Aorta (tissue), 5 donors: ENCODE data around the gene FSCN2. TPM values are rescaled to one million over a fixed set of nuclear protein-coding genes. Genes with fewer than 3 reads are reported as not detected.
A peak's percentile ranks its signal among the peaks of the same experiment; 100 is the strongest.

Experiments used
- ATAC-seq: fragments of 200-7000 bp; cut with Tn5 transposase; one replicate; pipeline ENCODE4 v1.9.1; 2022; ENCODE audit warnings: moderate library complexity; ENCODE audit not compliant: low FRiP score
- DNase-seq, 2 donors: peaks; one replicate each; pipeline ENCODE4 v3.0.0-alpha.2; 2020
- H3K27ac ChIP-seq, 2 donors: one replicate each; pipeline ENCODE4 v1.5.1; 2013; ENCODE audit warnings: low read length in 2 of 2, mild to moderate bottlenecking in 2 of 2, moderate library complexity in 2 of 2, control low read depth in 1 of 2, inconsistent platforms in 1 of 2, low read depth in 1 of 2
- H3K27me3 ChIP-seq, 2 donors: one replicate each; pipeline ENCODE4 v1.6.1; 2013; ENCODE audit warnings: control low read depth in 1 of 2, low read length in 1 of 2, mild to moderate bottlenecking in 1 of 2, moderate library complexity in 1 of 2; ENCODE audit not compliant: insufficient read depth in 2 of 2, control insufficient read depth in 1 of 2
- H3K36me3 ChIP-seq, 2 donors: one replicate each; pipeline ENCODE4 v1.6.1; 2013; ENCODE audit warnings: control low read depth in 1 of 2, low read length in 1 of 2, mild to moderate bottlenecking in 1 of 2; ENCODE audit not compliant: insufficient read depth in 2 of 2, control insufficient read depth in 1 of 2
- H3K4me1 ChIP-seq, 2 donors: one replicate each; pipeline ENCODE4 v1.6.1; 2013; ENCODE audit warnings: low read length in 2 of 2, control low read depth in 1 of 2, mild to moderate bottlenecking in 1 of 2, moderate library complexity in 1 of 2; ENCODE audit not compliant: insufficient read depth in 2 of 2, control insufficient read depth in 1 of 2
- H3K4me3 ChIP-seq, 2 donors: one replicate each; pipeline ENCODE4 v1.5.1; 2013; ENCODE audit warnings: low read length in 2 of 2, control low read depth in 1 of 2, mild to moderate bottlenecking in 1 of 2
- H3K9me3 ChIP-seq: one replicate; pipeline ENCODE4 v1.6.1; 2013; ENCODE audit warnings: mild to moderate bottlenecking, low read length; ENCODE audit not compliant: control insufficient read depth
- WGBS, 2 donors: extraction: QIAGEN DNeasy Blood & Tissue Kit; methylation state at CpG; one replicate each; pipeline ENCODE4 v1.1.7; 2013; 5-methylcytosine and 5-hydroxymethylcytosine counted together
- intact Hi-C, 2 donors: fragments of 100-400 bp; cut with DNase I; formaldehyde crosslinking; loops; one replicate each; pipeline versions ENCODE4 v1.14.2 to v1.15.0; 2022
- polyA plus RNA-seq, 2 donors: library from polyadenylated mRNA; stranded (reverse); fragments of 200-250 nt; gene quantifications; one replicate each; pipeline ENCODE4 v1.2.3, GENCODE V29; 2013
- total RNA-seq, 2 donors: library from RNA; stranded (reverse); fragmentation: NEBNext Ultra II Directional; extraction: Animal tissue kit (Norgen Biotek cat#: 25700); gene quantifications; one replicate each; pipeline ENCODE4 v1.2.1, GENCODE V29; 2021
- donor health status: healthy with polysubstance abuse.
- donor health status: Bipolar disorder and iron deficiency.
- donor health status: DM: no; HTN: no; CAD: no.
- donor health status: DM: no; HTN: no; CAD: no.
- donor health status: DM: yes; HTN: yes; CAD: no.

Gene FSCN2
- total and polyA plus RNA-seq, 4 donors = 1.0 to 3.1 (median 2.2) TPM

DNA sequence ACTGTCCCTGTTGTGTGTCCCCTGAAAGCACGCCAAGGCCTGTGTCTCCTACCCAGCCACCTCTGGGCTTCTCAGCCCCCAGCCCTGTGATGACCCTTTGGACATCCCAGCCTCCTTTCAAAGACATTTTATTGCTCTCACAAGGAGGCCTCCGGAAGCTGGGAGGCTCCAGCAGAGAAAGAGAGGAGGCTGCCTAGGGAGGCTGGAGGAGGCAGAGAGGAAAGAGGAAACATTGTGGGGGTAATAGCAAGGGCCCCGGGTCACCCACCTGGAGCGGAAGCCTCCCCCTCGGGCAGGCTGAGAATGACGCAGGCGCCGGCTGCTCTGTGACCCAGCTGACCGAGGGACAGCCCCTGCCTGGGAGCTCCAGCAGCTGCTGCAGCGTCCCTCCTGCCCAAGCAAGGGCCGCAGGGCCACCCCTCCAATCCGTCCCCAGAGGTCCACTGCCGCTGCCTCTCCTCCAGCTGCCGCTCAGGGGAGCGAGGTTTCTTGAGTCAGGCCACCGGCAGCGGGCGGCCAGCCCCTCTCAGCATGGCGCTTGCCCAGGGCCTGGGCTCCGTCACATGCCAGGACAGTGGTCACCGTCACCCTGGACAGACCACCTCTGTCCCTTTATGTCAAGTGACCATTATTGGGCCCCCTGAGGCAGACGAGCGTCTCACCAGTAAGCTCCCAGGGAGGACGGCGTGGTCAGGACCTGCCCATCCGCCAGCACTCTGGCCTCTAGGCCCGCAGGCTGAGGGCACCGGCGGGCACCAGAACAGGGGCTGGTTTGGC, 44.9 kb upstream of the FSCN2 start:
- ATAC-seq (no peak), DNase-seq (no peak)
- H3K27me3 ChIP-seq = peaks cover 0 to 2% of the 10 kb centered on the region in 2 donors
- intact Hi-C loops = loop anchor here in 1 of 2 donors (5.0 kb wide), 2 partner anchors 81 to 231 kb away; no protein-coding TSS in a partner anchor
- no peaks in the 10 kb centered on the region for H3K36me3 ChIP-seq
- H3K4me1 ChIP-seq = no peaks in the 10 kb centered on the region
- no peaks in the 10 kb centered on the region for H3K9me3 ChIP-seq
- WGBS, 2 donors = 87 to 88% methylated on average over 29 of the region's 29 CpGs
- no peak overlapping the region for H3K27ac ChIP-seq
- no peak overlapping the region for H3K4me3 ChIP-seq

DNA sequence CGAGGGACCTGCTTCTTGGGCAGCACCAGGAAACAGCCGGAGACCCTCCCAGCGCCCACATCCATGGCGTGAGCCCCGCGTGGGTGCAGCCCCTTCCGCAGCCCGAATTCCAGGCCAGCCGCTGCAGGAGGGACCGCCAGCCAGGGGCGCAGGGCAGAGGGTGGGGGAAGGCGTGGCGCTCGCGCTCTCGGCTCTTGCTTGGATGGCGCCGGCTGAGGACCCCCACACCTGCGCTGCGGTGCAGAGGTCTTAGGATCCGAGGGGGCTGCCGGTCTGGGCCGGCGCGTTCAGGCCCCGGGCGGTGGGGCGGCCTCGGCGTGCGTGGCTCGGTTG, 44.3 kb upstream of the FSCN2 start:
- Histone ChIP-seq H3K27ac (no peak overlapping the region), H3K4me1 (no peaks in the 10 kb centered on the region), H3K27me3 (peaks cover 0 to 2% of the 10 kb centered on the region in 2 donors), H3K9me3 (no peaks in the 10 kb centered on the region), H3K4me3 (no peak overlapping the region), H3K36me3 (no peaks in the 10 kb centered on the region)
- 29 to 38% methylated on average over 23 to 32 of the region's 32 CpGs for WGBS, 2 donors
- no peak for DNase-seq
- intact Hi-C loops = loop anchor here (1.0 to 5.0 kb wide), 4 partner anchors 82 to 232 kb away; partner anchors contain the start of gene SLC38A10 (in 1 of the 2)
- ATAC-seq = peak; percentile 2

DNA sequence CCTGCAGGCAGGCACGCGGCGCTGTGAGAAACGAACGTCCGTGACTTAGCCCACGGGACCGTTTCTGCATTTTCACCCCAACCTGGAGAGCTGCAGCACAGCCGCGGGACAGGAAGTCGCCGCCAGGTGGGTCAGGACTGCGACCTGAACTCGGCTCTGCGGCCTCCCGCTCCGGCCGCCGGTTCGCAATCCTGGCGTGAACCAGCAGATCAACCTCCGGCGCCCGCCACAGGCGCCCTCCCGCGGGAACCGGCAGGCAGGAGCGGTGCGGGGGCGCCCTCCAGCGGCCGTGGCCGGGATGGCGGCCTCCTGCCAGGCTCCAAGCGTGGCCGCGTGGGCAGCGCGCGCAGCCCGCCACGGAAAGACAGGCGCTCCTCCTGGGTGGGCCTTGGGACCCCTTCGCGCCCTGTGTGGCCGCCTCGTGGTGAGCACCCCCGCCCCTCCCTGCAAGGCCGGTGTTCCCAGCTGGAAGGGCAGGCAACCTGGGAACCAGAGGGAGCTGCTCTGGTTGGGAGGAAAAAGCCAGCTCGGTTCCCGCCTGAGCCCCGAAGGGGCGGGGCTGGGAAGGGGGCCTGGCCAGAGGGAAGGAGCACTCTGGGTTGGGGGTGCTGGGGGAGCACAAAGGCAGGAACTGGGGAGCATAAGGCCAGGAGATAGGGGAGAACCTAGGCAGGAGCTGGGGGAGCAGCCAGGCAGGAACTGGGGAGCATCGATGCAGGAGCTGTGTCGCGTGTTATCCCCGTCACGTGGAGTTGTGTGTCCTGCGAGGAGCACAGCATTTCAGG, 43.8 kb upstream of the FSCN2 start:
- intact Hi-C loops = loop anchor here (1.0 to 5.0 kb wide), 4 partner anchors 82 to 232 kb away; partner anchors contain the start of gene SLC38A10 (in 1 of the 2)
- peaks cover 0 to 2% of the 10 kb centered on the region in 2 donors for H3K27me3 ChIP-seq
- ATAC-seq = peak; percentile 89
- H3K9me3 ChIP-seq = no peaks in the 10 kb centered on the region
- no peaks in the 10 kb centered on the region for H3K36me3 ChIP-seq
- no peaks in the 10 kb centered on the region for H3K4me1 ChIP-seq
- no peak overlapping the region for H3K4me3 ChIP-seq
- 5 to 6% methylated on average over 52 to 60 of the region's 60 CpGs for WGBS, 2 donors
- DNase-seq = peak; percentile 93 to 96
- no peak overlapping the region for H3K27ac ChIP-seq

DNA sequence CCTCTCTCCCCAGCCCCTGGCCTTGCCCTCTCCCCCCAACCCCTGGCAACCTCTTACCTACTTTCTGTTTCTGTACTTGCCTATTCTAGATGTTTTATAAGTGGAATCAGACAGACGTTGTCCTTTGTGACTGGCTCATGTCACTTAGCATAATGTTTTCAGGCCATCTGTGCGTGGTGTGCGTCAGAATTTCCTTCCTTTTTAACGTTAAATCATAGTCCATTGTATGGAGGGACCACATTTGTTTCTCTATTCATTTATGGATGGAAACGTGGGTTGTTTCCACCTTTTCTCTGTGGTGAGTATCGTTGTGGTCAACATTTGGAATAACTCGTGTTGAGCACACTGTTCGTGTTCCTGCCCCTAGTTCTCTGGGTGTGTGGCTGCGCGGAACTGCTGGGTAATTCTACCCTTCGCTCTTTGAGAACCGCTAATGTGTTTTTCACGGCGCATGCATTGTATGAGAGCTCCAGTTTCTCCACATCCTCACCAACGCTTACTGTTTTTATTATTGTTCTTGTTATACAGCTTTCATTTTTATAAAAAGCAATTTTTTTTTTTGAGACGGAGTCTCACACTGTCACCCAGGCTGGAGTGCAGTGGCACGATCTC, 41.9 kb upstream of the FSCN2 start:
- 84 to 86% methylated on average over 17 of the region's 17 CpGs for WGBS, 2 donors
- intact Hi-C loops = no loop called here
- Histone ChIP-seq H3K9me3 (no peaks in the 10 kb centered on the region), H3K36me3 (no peaks in the 10 kb centered on the region), H3K4me1 (no peaks in the 10 kb centered on the region), H3K4me3 (no peak overlapping the region), H3K27me3 (peaks cover 0 to 2% of the 10 kb centered on the region in 2 donors), H3K27ac (no peak overlapping the region)
- DNase-seq (no peak), ATAC-seq (no peak)

DNA sequence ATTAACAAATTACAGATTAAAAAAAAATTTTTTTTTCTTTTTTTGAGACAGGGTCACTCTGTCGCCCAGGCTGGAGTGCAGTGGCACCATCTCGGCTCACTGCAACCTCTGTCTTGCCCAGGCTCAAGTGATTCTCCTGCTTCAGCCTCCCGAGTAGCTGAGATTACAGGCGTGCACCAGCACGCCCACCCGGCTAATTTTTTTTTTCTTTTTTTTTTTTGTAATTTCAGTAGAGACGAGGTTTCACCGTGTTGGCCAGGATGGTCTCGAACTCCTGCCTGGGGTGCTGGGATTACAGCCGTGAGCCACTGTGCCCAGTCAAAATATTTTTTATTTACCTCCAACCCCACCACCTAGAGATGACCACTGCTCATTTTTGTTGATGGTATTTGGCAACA, 41.1 kb upstream of the FSCN2 start:
- DNase-seq = no peak
- H3K27ac ChIP-seq = no peak overlapping the region
- no peak for ATAC-seq
- 65 to 79% methylated on average over 10 of the region's 10 CpGs for WGBS, 2 donors
- no peaks in the 10 kb centered on the region for H3K36me3 ChIP-seq
- intact Hi-C loops = no loop called here
- H3K4me3 ChIP-seq = no peak overlapping the region
- H3K9me3 ChIP-seq = no peaks in the 10 kb centered on the region
- H3K4me1 ChIP-seq = no peaks in the 10 kb centered on the region
- peaks cover 0 to 2% of the 10 kb centered on the region in 2 donors for H3K27me3 ChIP-seq

DNA sequence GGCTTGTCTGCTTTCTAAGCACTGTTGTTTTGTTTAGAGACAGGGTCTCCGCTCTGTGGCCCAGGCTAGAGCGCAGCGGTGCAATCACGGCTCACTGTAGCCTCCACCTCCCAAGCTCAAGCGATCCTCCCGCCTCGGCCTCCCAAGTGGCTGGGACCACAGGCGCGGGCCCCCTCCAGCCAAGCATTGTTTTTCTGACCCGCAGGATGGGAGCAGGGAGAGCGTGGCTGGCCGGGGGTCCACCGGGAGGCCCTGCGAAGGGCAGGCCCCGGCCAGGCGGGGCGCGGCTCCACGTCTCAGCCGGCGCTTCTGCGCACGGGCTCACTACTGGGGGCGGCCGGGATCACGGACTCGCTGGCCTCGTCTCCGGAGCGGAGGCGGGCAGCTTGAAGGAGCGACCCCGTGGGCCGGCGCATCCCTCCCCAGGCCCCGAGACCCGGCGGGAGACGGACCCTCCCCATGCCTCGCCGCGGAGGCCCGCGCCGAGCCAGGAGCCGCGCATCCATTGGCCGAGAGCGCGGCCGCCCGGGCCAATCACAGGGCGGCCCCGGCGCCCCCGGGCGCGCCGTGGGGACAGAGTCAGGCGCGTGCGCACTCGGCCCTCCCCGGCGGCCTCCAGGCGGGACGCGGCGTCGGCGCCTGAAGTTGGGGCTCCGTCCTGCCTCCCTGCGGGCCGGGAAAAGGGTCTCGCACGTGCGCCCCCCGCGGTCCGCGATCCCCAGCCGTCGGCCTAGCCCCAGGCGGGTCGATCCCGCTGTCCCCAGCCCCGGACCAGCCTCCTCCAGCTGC, 40.5 kb upstream of the FSCN2 start:
- peaks cover 0 to 2% of the 10 kb centered on the region in 2 donors for H3K27me3 ChIP-seq
- H3K4me3 ChIP-seq = peak overlapping the region; percentile 51 to 80
- ATAC-seq (peak; percentile 83), DNase-seq (peak; percentile 88 to 94)
- WGBS, 2 donors = 6 to 9% methylated on average over 75 to 87 of the region's 87 CpGs
- intact Hi-C loops = no loop called here
- no peaks in the 10 kb centered on the region for H3K4me1 ChIP-seq
- no peaks in the 10 kb centered on the region for H3K9me3 ChIP-seq
- no peaks in the 10 kb centered on the region for H3K36me3 ChIP-seq
- H3K27ac ChIP-seq = peak overlapping the region in 1 of 2 donors; percentile 65

DNA sequence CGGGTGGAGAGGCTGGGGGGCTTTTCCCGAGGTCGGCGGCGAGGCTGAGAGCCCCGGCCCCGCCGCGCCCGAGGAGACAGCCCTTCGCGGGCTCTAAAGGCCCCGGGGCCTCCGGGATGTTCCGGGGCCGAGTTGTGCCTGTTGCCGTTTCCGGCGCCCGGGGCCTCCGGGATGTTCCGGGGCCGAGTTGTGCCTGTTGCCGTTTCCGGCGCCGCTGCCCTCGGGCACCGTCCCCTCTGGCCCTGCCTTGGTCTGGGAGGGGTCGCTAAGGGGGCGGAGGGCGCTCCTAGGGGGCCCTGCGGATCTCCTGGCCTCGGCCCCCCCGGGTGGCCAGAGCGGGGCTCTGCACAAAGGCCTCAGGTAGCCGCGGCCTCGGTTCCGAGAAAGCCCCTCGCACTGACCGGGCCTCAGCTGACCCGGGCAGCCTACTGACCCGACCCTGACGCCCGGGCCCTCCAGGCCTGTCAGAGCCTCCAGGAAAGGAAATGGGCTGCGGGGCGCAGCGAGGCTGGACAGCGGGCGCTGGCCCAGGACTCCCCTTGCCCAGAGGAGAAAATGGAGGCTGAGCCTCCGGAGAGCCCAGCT, 39.8 kb upstream of the FSCN2 start:
- intact Hi-C loops = no loop called here
- Histone ChIP-seq H3K4me3 (peak overlapping the region; percentile 51 to 80), H3K9me3 (no peaks in the 10 kb centered on the region), H3K4me1 (no peaks in the 10 kb centered on the region), H3K27me3 (peaks cover 0 to 2% of the 10 kb centered on the region in 2 donors), H3K27ac (peak overlapping the region in 1 of 2 donors; percentile 65), H3K36me3 (no peaks in the 10 kb centered on the region)
- ATAC-seq = no peak
- DNase-seq = no peak
- 11 to 18% methylated on average over 35 to 52 of the region's 52 CpGs for WGBS, 2 donors
